Measurements from ENCODE around the gene EMP2.

GRCh38 chr16:10624527-10624926, 44.1 kb upstream of the EMP2 start:
- TF ChIP-seq ARNTL (CRISPR knock-in tag; IDR thresholded peaks at IDR 0.05; ENCODE audit: borderline replicate concordance, low read depth) (no peak), CREB5 (CRISPR knock-in tag; IDR thresholded peaks at IDR 0.05; ENCODE audit: low read depth) (no peak), ZFP3 (CRISPR knock-in tag; IDR thresholded peaks at IDR 0.05) (no peak), RARB (CRISPR knock-in tag; IDR thresholded peaks at IDR 0.05) (no peak)

Data from SK-N-SH treated with all-trans-retinoic acid at 6 μM for 48 hours (cell line).